Measurements from ENCODE around the gene TIA1.
"Not testable (repeated sequence)": the region's sequence is repeated elsewhere in the genome, so short reads cannot be mapped to it uniquely, and the experiment has no call there.

Gene TIA1

GRCh38 chr2:70233926-70234325 lies 14.5 kb downstream of the TIA1 start:
- Histone ChIP-seq H3K27ac (ENCODE audit: low read length) (no peak overlapping the region), H3K4me3 (ENCODE audit: low read length) (no peak overlapping the region), H3K4me2 (ENCODE audit: low read length) (no peak overlapping the region), H3K4me1 (ENCODE audit: low read length) (no peaks in the 10 kb centered on the region), H3K9me3 (ENCODE audit: insufficient read depth, low read length) (no peaks in the 10 kb centered on the region), H4K20me1 (ENCODE audit: insufficient read depth, low read length) (peaks cover 8% of the 10 kb centered on the region), H3K36me3 (replicated peaks; ENCODE audit: low read depth, low read length) (peaks cover 31% of the 10 kb centered on the region), H3K27me3 (ENCODE audit: low read depth, low read length) (no peaks in the 10 kb centered on the region), H3K9ac (ENCODE audit: low read length) (no peak overlapping the region), H2AFZ (ENCODE audit: low read depth, low read length) (no peak overlapping the region), H3K79me2 (ENCODE audit: low read length) (peaks cover 35% of the 10 kb centered on the region)
- TF ChIP-seq EZH2phosphoT487 (IDR thresholded peaks at IDR 0.05; ENCODE audit: low read depth) (no peak), CTCF (IDR thresholded peaks at IDR 0.05; ENCODE audit: low read depth, low read length) (no peak)

- peaks cover 62% of the 10 kb centered on the region for H3K36me3 ChIP-seq (replicated peaks; ENCODE audit: low read depth, low read length)
- H3K4me2 ChIP-seq (ENCODE audit: low read length): no peak overlapping the region
- H2AFZ ChIP-seq (ENCODE audit: low read depth, low read length): no peak overlapping the region
- no peaks in the 10 kb centered on the region for H3K9me3 ChIP-seq (ENCODE audit: insufficient read depth, low read length)
- no peaks in the 10 kb centered on the region for H4K20me1 ChIP-seq (ENCODE audit: insufficient read depth, low read length)
- H3K79me2 ChIP-seq (ENCODE audit: low read length): no peaks in the 10 kb centered on the region
- no peaks in the 10 kb centered on the region for H3K27me3 ChIP-seq (ENCODE audit: low read depth, low read length)
- no peak for TF ChIP-seq EZH2phosphoT487 (IDR thresholded peaks at IDR 0.05; ENCODE audit: low read depth)
- no peak for TF ChIP-seq CTCF (IDR thresholded peaks at IDR 0.05; ENCODE audit: low read depth, low read length)
- no peak overlapping the region for H3K9ac ChIP-seq (ENCODE audit: low read length)
- no peaks in the 10 kb centered on the region for H3K4me1 ChIP-seq (ENCODE audit: low read length)
- H3K4me3 ChIP-seq (ENCODE audit: low read length): no peak overlapping the region
- H3K27ac ChIP-seq (ENCODE audit: low read length): no peak overlapping the region
Measured at GRCh38 chr2:70226781-70227180, 21.6 kb downstream of the TIA1 start.

- not testable (repeated sequence) for H3K9me3 ChIP-seq (ENCODE audit: insufficient read depth, low read length); H3K4me2 ChIP-seq (ENCODE audit: low read length); H3K4me3 ChIP-seq (ENCODE audit: low read length); H3K9ac ChIP-seq (ENCODE audit: low read length); H3K27ac ChIP-seq (ENCODE audit: low read length); H3K4me1 ChIP-seq (ENCODE audit: low read length); H4K20me1 ChIP-seq (ENCODE audit: insufficient read depth, low read length); H3K79me2 ChIP-seq (ENCODE audit: low read length); H2AFZ ChIP-seq (ENCODE audit: low read depth, low read length); H3K27me3 ChIP-seq (ENCODE audit: low read depth, low read length)
- peaks cover 62% of the 10 kb centered on the region for H3K36me3 ChIP-seq (replicated peaks; ENCODE audit: low read depth, low read length)
Measured at GRCh38 chr2:70223305-70223704, 25.1 kb downstream of the TIA1 start.

GRCh38 chr2:70214953-70215549 lies 33.4 kb downstream of the TIA1 start:
- H3K79me2 ChIP-seq (ENCODE audit: low read length): no peaks in the 10 kb centered on the region
- peaks cover 43% of the 10 kb centered on the region for H3K36me3 ChIP-seq (replicated peaks; ENCODE audit: low read depth, low read length)
- no peak overlapping the region for H2AFZ ChIP-seq (ENCODE audit: low read depth, low read length)
- no peak overlapping the region for H3K4me2 ChIP-seq (ENCODE audit: low read length)
- H4K20me1 ChIP-seq (ENCODE audit: insufficient read depth, low read length): no peaks in the 10 kb centered on the region
- no peak overlapping the region for H3K9ac ChIP-seq (ENCODE audit: low read length)
- H3K9me3 ChIP-seq (ENCODE audit: insufficient read depth, low read length): no peaks in the 10 kb centered on the region
- no peak overlapping the region for H3K4me3 ChIP-seq (ENCODE audit: low read length)
- no peaks in the 10 kb centered on the region for H3K27me3 ChIP-seq (ENCODE audit: low read depth, low read length)
- H3K4me1 ChIP-seq (ENCODE audit: low read length): no peaks in the 10 kb centered on the region
- H3K27ac ChIP-seq (ENCODE audit: low read length): no peak overlapping the region
- TF ChIP-seq EZH2phosphoT487 (IDR thresholded peaks at IDR 0.05; ENCODE audit: low read depth) (no peak), CTCF (IDR thresholded peaks at IDR 0.05; ENCODE audit: low read depth, low read length) (no peak)
